GM10266 (cell line): ENCODE data around the gene TBC1D3B.

Source experiments
- DNase-seq: peaks from one replicate; pipeline ENCODE4 v3.0.0; 2012; ENCODE audit errors: extremely low spot score
- CTCF ChIP-seq: IDR thresholded peaks from 2 replicates; pipeline ENCODE4 v1.5.1; 2012; ENCODE audit warnings: mild to moderate bottlenecking, low read depth; ENCODE audit not compliant: control insufficient read depth, insufficient read depth; ENCODE audit errors: missing control alignments

The TBC1D3B gene

GRCh38 chr17:36152639-36153120 is 23.8 kb downstream of the TBC1D3B start:
- no peak for DNase-seq
- no peak for TF ChIP-seq CTCF

- no peak for TF ChIP-seq CTCF
- no peak for DNase-seq
These were observed 24.4 kb downstream of the TBC1D3B start for GRCh38 chr17:36151891-36152638.

GRCh38 chr17:36149296-36149820 is 27.1 kb downstream of the TBC1D3B start:
- no peak for DNase-seq
- TF ChIP-seq CTCF, result no peak

- peak; percentile 75 for DNase-seq
- peak; percentile 100 for TF ChIP-seq CTCF
These were observed 27.7 kb downstream of the TBC1D3B start for GRCh38 chr17:36148559-36149295.

- no peak for DNase-seq
- TF ChIP-seq CTCF, result no peak
These were observed 28.8 kb downstream of the TBC1D3B start for GRCh38 chr17:36147601-36148000.

GRCh38 chr17:36144981-36145729 is 31.3 kb downstream of the TBC1D3B start:
- no peak for TF ChIP-seq CTCF
- no peak for DNase-seq

- TF ChIP-seq CTCF, result no peak
- DNase-seq, result no peak
These were observed 32.4 kb downstream of the TBC1D3B start for GRCh38 chr17:36144014-36144413.
